Fibroblast of skin of right biceps (primary cell): Measurements from ENCODE around the gene ASTN2.
A peak's percentile ranks its signal among the peaks of the same experiment; 100 is the strongest.
"Not testable (repeated sequence)": the region's sequence is repeated elsewhere in the genome, so short reads cannot be mapped to it uniquely, and the experiment has no call there.

ENCODE experiments used
- DNase-seq: peaks from one replicate; pipeline ENCODE4 v3.0.0-alpha.2; 2013

Gene ASTN2

DNA sequence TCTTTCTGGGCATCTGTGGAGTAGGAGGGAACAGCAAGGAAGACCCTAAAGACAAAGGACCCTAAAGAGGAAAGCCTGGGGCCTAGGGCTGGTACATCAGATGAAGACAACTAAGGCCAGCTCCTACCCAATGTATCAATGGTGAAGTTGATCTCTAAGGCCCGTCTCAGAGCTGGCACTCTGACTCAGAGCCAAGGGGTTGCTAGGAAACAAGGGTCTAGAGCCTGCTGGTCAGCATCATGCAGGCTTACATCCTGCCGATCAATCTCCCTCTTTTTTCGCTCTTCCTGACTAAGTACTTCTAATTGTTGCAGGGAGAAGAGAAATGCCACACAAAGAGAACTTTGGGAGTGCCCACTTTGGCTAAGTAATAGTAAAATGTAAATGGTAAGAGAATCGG is 701.6 kb downstream of the ASTN2 start:
- no peak for DNase-seq

DNA sequence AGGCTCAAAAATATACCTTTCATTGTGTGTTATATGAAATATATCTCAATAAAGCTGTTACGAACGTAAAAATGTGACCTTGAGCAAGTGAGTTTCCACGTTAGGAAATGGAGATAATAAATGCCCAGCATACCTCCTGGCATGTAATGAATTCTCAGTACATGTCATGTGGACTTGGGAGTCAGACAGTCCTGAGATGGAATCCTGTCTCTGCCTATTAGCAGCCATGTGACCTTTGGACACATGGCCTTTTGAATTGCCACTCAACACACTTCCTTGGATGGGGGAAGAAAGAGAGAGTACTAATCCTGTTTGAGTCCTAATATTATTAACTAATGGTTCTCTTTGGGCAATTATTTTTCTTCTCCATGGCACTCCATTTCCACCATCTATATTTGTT is 702.1 kb downstream of the ASTN2 start:
- DNase-seq: no peak

- no peak for DNase-seq
Measured at GRCh38 chr9:116706310-116707290, 708.3 kb downstream of the ASTN2 start.

DNA sequence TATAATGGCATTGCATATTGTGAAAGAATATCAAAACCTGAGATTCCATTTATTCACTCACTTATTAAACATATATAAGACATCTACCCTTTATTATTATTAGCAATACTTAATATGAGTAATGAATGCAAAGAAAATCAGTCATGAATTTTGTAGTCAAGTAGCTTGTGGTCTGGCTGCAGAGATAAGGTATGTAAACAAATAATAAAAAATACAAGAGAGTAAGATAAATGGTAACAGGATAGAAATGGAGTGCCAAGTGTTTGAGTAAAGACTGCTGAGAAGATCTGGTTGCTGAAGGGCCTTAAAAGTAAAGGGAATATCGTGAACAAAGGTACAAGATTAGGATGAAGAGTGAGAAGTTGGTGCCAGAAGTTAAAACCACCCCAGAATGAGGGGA is 709.3 kb downstream of the ASTN2 start:
- DNase-seq: no peak

DNA sequence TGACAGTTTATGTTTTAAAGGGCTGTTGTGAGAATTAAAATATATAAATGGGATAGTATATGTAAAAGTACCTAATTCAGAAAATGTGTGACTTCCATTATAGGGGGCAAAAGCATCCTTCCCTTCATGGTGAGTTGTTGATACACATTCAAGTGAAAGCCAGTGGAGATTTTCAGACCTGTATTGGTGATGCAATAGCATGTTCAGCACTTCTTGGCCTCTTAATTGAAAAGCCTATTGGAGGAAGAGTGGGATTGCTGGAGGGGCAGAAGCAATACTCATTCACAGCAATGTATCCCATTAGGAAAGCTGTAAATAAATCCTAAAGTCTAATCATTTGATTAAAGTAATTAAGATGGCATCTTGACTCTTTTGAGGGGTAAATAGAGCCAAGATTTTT is 710.4 kb downstream of the ASTN2 start:
- no peak for DNase-seq

- no peak for DNase-seq
Measured at GRCh38 chr9:116703634-116704033, 711.2 kb downstream of the ASTN2 start.

- DNase-seq: no peak
Measured at GRCh38 chr9:116701940-116702642, 712.8 kb downstream of the ASTN2 start.

DNA sequence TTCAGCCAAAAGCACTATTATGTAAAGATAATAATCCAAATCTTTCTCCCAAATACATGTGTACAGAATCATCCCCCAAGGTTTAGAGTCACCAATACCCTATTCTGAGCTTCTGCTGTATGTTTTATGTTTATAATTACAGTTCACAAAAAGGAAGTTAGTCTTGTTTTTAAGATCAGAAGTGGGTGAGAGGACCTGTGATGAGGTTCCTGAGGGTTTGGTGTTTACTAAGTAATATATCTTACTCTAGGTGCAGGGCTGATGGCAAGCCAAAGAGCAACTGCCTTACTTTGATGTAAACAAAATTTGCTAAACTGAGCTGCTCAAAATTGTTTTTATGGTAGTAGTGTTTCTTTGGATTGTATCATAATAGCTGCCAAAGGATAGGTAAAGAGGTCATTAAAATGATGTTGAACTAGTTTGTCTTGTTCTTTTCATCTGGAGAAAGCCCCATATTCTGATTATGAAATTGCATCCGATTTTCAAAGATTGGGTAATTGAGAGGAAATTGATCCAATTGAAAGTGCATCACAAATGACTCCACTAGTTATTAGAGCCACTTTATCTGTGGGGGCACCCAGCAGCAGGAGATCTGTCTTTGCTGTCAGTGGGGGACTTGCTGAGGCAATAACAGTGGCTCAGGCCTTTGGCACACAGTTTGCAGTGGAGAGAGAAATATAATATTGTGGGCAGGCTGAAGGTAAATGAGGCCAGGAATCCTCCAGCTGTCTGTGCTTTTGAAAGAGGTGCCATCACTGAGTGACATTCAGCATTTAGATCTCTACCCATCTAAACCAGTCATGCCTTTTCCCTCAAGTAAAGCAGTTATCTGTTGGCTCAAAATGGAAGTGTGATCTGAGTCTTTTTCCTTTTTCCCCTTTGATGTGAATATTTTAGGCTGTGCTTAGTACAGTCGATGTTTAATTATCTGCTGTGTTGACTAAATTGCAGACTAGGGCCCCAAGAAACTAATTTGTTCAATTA is 713.7 kb downstream of the ASTN2 start:
- DNase-seq: no peak

- DNase-seq: no peak
Measured at GRCh38 chr9:116700279-116700678, 714.6 kb downstream of the ASTN2 start.

DNA sequence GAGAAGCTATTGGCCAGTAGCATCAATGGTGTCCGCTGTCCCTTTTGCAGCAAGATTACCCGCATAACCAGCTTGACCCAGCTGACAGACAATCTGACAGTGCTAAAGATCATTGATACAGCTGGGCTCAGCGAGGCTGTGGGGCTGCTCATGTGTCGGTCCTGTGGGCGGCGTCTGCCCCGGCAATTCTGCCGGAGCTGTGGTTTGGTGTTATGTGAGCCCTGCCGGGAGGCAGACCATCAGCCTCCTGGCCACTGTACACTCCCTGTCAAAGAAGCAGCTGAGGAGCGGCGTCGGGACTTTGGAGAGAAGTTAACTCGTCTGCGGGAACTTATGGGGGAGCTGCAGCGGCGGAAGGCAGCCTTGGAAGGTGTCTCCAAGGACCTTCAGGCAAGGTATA is 717.0 kb downstream of the ASTN2 start:
- no peak for DNase-seq

- DNase-seq: peak; percentile 84
Measured at GRCh38 chr9:116697362-116697761, 717.5 kb downstream of the ASTN2 start.

DNA sequence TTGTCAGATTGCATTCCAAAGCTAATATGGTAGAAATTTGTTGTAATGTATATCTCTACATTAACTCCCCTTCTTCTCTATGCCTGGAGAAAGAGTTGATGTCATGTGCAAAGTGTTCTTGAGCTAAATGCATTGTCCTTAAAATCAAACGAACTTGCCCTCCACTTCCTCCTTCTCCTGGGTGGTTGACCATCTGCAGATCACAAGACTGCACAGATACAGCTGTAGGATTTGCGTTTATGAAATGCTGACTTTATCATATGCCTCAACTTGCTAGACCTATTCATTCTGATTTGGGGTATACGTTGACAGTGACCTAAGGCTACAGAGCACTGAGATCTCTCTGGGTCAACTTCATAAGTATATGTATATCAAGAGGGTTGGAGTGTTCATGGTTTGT is 719.4 kb downstream of the ASTN2 start:
- DNase-seq: no peak

- DNase-seq: peak; percentile 58
Measured at GRCh38 chr9:116694785-116695291, 720.0 kb downstream of the ASTN2 start.

DNA sequence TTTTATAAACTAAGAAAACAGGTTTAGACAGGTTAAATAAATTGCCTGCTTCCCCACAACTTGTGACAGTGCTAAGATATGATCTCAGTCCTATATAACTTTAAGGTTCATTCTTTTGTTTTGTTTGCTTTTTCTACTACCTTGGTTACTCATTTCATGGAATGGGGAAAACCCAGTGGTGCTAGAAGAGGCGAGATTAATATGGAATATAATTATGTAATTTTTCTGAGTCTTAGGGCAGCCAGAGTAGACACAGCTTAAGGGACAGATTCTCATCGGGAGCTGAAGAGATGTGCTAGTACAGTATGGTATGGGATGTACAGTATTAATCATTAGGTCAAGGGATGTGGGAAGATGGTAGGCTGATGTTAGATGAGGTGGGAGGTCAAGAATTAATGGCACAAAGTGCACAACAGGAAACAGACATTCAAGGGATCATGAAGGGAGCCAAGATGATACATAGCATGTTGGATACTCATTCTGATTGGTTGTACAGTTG is 721.6 kb downstream of the ASTN2 start:
- peak; percentile 31 for DNase-seq

DNA sequence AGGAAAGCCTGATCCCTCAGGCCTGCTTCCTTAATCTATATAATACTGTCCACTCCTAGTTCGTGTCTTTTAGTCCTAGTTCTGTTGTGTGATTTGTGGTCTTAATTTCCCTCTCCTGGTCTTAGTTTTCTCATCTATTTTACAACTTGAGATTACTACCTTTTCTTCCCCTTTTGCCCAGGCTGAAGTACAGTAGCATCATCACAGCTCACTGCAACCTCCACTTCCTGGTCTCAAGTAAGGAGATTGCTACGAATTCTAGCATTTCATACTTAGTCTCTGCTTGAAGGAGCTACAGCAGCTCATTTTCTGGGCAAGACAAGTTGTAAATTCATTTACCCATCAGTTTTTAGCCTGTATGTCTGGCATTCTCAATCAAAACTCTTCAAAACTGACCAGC is 722.2 kb downstream of the ASTN2 start:
- DNase-seq: no peak

DNA sequence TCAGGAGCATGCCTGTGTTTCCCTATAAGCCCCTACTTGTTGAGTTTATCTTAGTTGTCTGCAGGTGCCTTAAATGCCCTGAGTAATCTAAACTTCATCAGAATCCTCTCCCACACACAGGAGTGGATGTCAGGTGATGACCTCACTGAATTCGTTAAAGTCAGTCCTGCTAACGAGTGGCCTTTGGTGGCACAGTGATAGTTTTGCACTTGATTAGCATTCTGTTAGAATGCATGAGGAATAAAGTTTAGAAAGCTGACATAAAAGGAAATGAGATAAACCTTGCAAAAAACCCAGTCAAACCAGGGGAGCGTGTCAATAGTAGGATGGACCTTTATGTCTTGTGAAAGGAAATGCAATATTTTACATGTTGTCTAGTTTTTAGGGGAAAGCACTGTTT is 723.2 kb downstream of the ASTN2 start:
- DNase-seq: no peak

DNA sequence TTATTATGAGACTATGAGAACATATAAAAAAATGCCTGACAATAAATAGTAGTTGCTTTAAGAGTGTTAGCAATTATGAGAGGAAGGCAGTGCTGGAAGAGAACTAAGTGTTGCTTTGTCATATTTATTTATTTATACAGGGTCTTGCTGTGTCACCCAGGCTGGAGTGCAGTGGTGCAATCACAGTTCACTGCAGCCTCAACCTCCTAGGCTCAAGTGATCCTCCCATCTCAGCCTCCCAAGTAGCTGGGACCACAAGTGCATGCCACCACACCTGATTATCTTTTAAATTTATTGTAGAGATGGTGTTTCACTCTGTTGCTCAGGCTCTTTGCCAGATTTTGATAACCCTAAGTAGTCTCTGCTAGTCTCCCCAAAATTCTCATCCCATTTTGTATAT is 724.1 kb downstream of the ASTN2 start:
- not testable (repeated sequence) for DNase-seq

- DNase-seq: no peak
Measured at GRCh38 chr9:116689486-116690032, 725.3 kb downstream of the ASTN2 start.

- DNase-seq: no peak
Measured at GRCh38 chr9:116688806-116689485, 725.9 kb downstream of the ASTN2 start.

GRCh38 chr9:116687754-116688135 is 727.1 kb downstream of the ASTN2 start:
- no peak for DNase-seq

DNA sequence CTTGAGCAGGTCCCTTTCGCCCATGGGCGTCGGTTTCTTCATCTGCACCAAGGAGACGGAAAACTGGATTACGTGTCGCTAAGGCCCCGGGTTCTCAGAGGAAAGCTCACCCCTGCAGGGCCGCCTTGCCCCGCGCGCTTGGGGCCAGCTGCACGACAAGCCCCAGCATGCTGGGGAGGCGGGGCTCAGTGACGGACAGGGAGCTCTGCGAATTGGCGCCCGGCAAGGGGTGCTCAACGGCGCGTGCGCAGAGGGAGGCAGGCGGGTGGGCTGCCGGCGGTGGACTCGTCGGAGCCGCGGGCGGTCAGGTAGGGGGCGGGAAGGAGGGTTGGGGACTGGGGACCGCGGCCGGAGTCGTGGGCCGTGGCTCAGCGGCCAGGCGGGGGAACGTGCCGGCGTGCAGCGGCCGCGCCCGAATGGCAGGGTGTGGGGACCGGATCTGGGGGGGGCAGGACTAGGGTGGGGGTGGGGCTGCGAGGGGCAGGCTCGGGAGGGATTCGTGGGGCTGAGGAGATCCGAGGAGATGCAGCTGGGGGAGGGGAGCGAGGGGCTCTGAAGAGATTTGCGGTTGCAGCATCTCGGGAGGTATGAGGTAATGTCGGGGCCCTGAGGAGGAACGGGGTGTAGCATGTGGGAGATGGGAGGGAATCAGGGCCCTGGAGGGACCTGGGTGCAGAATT is 727.6 kb downstream of the ASTN2 start, which contains the start of gene TRIM32:
TSS of gene TRIM32 (plus strand) at position 232 of the 680 bp plus-strand sequence. CDS start 10,438 bp downstream, outside the sequence.
- DNase-seq: peak; percentile 90
